HepG2 (cell line): Measurements from ENCODE around the gene LRRC45.

Experiments used
- JUN ChIP-seq: sonication (generic); formaldehyde crosslinking; IDR thresholded peaks from 2 replicates; pipeline ENCODE4 v1.4.0; 2020; ENCODE audit warnings: mild to moderate bottlenecking, missing genetic modification reagents
- TF ChIP-seq, protein P1 (sequence below): sonication (generic); formaldehyde crosslinking; IDR thresholded peaks from 2 replicates; pipeline ENCODE4 v1.8.1; 2023; ENCODE audit warnings: missing genetic modification reagents, mild to moderate bottlenecking, borderline replicate concordance

DNA sequence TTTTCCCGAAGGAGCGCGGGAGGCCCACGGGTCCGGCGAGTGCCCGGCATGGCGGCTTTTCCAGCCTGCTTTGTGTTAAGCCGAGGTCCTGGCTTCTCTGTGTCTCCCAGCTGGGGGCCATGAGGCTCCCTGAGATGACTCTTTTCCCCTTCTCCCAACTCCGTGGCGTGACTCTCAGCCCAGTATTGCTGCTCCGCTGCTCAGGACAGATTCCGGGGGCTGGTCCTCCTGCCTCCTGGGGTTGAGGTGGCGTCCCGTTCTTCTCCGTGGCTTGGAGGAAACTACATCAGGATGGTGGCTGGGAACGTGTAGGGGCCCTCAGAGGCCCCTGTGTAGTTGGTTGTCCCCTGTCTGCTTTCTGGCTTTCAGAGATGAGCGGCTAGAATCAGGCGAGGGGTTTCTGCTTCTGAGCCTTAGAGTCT lies 29.5 kb downstream of the LRRC45 start:
- no peak for TF ChIP-seq JUN (CRISPR knock-in tag)
- TF ChIP-seq, protein P1, sequence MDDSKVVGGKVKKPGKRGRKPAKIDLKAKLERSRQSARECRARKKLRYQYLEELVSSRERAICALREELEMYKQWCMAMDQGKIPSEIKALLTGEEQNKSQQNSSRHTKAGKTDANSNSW, result no peak
